ENCODE measurements around the gene PDLIM5.

Gene PDLIM5

GRCh38 chr4:94629837-94630236, 178.1 kb downstream of the PDLIM5 start:
- CTCF ChIA-PET = no interaction called here
- POLR2A ChIA-PET (ENCODE audit: low non-redundant PET) = no interaction called here
- TF ChIP-seq, protein P1, sequence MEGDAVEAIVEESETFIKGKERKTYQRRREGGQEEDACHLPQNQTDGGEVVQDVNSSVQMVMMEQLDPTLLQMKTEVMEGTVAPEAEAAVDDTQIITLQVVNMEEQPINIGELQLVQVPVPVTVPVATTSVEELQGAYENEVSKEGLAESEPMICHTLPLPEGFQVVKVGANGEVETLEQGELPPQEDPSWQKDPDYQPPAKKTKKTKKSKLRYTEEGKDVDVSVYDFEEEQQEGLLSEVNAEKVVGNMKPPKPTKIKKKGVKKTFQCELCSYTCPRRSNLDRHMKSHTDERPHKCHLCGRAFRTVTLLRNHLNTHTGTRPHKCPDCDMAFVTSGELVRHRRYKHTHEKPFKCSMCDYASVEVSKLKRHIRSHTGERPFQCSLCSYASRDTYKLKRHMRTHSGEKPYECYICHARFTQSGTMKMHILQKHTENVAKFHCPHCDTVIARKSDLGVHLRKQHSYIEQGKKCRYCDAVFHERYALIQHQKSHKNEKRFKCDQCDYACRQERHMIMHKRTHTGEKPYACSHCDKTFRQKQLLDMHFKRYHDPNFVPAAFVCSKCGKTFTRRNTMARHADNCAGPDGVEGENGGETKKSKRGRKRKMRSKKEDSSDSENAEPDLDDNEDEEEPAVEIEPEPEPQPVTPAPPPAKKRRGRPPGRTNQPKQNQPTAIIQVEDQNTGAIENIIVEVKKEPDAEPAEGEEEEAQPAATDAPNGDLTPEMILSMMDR (conservative IDR thresholded peaks at IDR 0.05; ENCODE audit: low read depth) = no peak
- H3K27ac ChIP-seq = no peak overlapping the region
- DNase-seq (ENCODE audit: low spot score) = no peak

DNA sequence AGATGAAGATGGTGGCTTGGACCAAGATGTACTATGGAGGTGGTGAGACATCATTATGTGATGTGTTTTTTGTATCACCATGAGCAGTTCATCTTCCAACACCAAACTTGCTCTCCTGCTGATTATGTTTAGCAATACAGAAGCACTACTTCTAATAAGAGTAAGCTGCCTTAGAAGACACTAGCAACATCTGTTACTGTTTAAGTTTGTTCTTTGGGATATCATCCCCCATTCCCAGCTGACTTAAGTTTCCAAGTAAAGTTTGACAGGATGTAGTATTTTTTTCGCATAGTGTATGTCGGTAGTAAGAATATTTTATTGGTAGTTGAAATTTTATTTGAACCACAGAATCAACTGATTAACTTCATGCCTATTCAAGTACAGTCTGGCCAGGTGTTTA, 182.5 kb downstream of the PDLIM5 start:
- DNase-seq (ENCODE audit: low spot score) = no peak
- CTCF ChIA-PET = no interaction called here
- POLR2A ChIA-PET (ENCODE audit: low non-redundant PET) = no interaction called here
- no peak overlapping the region for H3K27ac ChIP-seq
- TF ChIP-seq, protein P1 (conservative IDR thresholded peaks at IDR 0.05; ENCODE audit: low read depth) = no peak

GRCh38 chr4:94635177-94635576, 183.4 kb downstream of the PDLIM5 start:
- TF ChIP-seq, protein P1 (conservative IDR thresholded peaks at IDR 0.05; ENCODE audit: low read depth) = no peak
- POLR2A ChIA-PET (ENCODE audit: low non-redundant PET) = no interaction called here
- H3K27ac ChIP-seq = no peak overlapping the region
- no peak for DNase-seq (ENCODE audit: low spot score)
- CTCF ChIA-PET = interaction anchor here (0.6 kb wide), 1 partner anchor 22 kb away, joined by 3 read pairs; no protein-coding TSS in a partner anchor

DNA sequence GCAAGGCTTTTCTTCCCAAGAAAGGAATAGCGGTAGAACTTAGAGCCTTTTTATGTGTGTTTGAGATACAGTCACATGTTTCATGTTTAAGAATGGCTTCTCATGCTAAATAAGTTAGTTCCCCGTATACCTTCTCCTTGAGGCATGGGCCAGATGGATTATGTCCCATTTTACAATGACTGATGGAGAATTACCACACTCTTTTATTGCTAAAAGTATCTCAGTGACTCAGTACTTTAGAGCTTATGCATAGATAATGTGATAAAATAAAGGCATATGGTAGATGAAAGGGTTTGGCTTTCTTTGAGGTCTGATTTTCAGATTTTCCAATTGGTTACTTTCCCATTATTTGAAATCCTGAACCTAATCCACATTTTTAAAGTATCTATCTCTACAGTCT, 184.3 kb downstream of the PDLIM5 start:
- no peak for DNase-seq (ENCODE audit: low spot score)
- H3K27ac ChIP-seq = no peak overlapping the region
- TF ChIP-seq, protein P1 (conservative IDR thresholded peaks at IDR 0.05; ENCODE audit: low read depth) = no peak
- ChIA-PET POLR2A (ENCODE audit: low non-redundant PET) (no interaction called here), CTCF (no interaction called here)

DNA sequence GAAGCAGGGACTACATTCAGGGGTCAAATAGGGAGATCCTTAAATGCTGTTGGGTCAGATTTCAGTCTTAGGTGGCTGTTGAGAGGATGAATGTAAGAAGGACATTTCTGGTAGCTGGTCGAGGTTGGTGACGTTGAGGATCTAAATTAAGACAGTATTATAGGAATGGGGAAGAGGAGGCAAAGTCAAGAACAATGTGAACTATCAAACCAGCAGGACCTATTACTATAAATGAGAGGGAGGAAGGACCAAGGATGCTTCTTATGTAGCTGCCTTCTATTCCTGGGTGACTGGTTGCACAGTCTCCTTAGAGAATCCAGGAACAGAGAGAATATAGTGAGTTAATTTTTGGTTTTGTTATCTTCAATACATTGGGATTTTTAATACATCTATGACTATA, 187.6 kb downstream of the PDLIM5 start:
- TF ChIP-seq, protein P1 (conservative IDR thresholded peaks at IDR 0.05; ENCODE audit: low read depth) = no peak
- CTCF ChIA-PET = no interaction called here
- DNase-seq (ENCODE audit: low spot score) = no peak
- no peak overlapping the region for H3K27ac ChIP-seq
- POLR2A ChIA-PET (ENCODE audit: low non-redundant PET) = no interaction called here

GRCh38 chr4:94640151-94640550, 188.4 kb downstream of the PDLIM5 start:
- no peak for DNase-seq (ENCODE audit: low spot score)
- no peak overlapping the region for H3K27ac ChIP-seq
- ChIA-PET CTCF (no interaction called here), POLR2A (ENCODE audit: low non-redundant PET) (no interaction called here)
- TF ChIP-seq, protein P1 (conservative IDR thresholded peaks at IDR 0.05; ENCODE audit: low read depth) = no peak
